Transverse colon (tissue), 4 donors: Measurements from ENCODE around the gene SLC1A3. TPM values are rescaled to one million over a fixed set of nuclear protein-coding genes. Genes with fewer than 3 reads are reported as not detected.

ENCODE experiments used
- DNase-seq: peaks from one replicate; pipeline ENCODE4 v3.0.0-alpha.2; 2019
- H3K27ac ChIP-seq, 4 donors: fragments of 200-600 bp; sonication (generic); 2 replicates each; pipeline ENCODE4 v1.5.1; 2016 to 2018; ENCODE audit warnings: inconsistent platforms in 4 of 4
- H3K27me3 ChIP-seq: fragments of 200-600 bp; sonication (generic); 2 replicates; pipeline ENCODE4 v1.5.1; 2017; ENCODE audit warnings: inconsistent platforms
- H3K36me3 ChIP-seq, 4 donors: fragments of 200-600 bp; sonication (generic); 2 replicates each; pipeline ENCODE4 v1.5.1; 2017 to 2019; ENCODE audit warnings: inconsistent platforms in 4 of 4
- H3K4me1 ChIP-seq, 4 donors: fragments of 200-600 bp; sonication (generic); 2 replicates each; pipeline ENCODE4 v1.5.1; 2017 to 2020; ENCODE audit warnings: inconsistent platforms in 4 of 4
- H3K4me3 ChIP-seq, 4 donors: fragments of 200-600 bp; sonication (generic); 1 replicate in 1 of 4; 2 replicates in 3 of 4; pipeline versions ENCODE4 v1.5.1 to v1.6.1; 2017 to 2019; ENCODE audit warnings: inconsistent platforms in 4 of 4
- H3K9me3 ChIP-seq, 2 donors: fragments of 200-600 bp; sonication (generic); 2 replicates each; pipeline ENCODE4 v1.5.1; 2017 to 2019; ENCODE audit warnings: inconsistent platforms in 2 of 2
- EP300 ChIP-seq: sonication (generic); formaldehyde crosslinking; IDR thresholded peaks from one replicate; pipeline ENCODE4 v1.6.1; 2017; ENCODE audit warnings: antibody characterized with exemption, low read depth
- POLR2A ChIP-seq: fragments of 450-650 bp; IDR thresholded peaks from one replicate; pipeline ENCODE4 v1.6.1; 2016; ENCODE audit warnings: antibody characterized with exemption, mild to moderate bottlenecking, moderate library complexity
- POLR2AphosphoS5 ChIP-seq, 3 donors: sonication (generic); formaldehyde crosslinking; IDR thresholded peaks; one replicate each; pipeline ENCODE4 v1.6.1; 2016; ENCODE audit warnings: antibody characterized with exemption in 3 of 3
- WGBS, 2 donors: methylation state at CpG; one replicate each; pipeline ENCODE4 v1.1.5; 2018; ENCODE audit warnings: low coverage in 1 of 2; 5-methylcytosine and 5-hydroxymethylcytosine counted together
- in situ Hi-C, 4 donors: fragments of 200-750 bp; cut with MboI; loops; one replicate each; pipeline versions ENCODE4 v1.15.0 to v1.15.1; 2017; ENCODE audit warnings: low sequenced_read_pairs in 3 of 4, low pct_ligation_motif_present in 1 of 4, low pct_unique_long_range_greater_than_20kb in 1 of 4
- intact Hi-C: fragments of 100-400 bp; cut with DNase I; formaldehyde crosslinking; loops from one replicate; pipeline ENCODE4 v1.15.1; 2023; ENCODE audit warnings: low total_unique reads
- total RNA-seq, 4 donors: library from RNA; depleted of rRNA; stranded (reverse); fragments of >200 nt; gene quantifications; one replicate each; pipeline ENCODE4 v1.1.0, GENCODE V29; 2016
- TF ChIP-seq, protein P1 (sequence below), 5 experiments: fragments of 200-600 bp in 3 of 5; fragments of 450-650 bp in 2 of 5; sonication (generic) in 3 of 5; IDR thresholded peaks; 1 replicate in 2 of 5; 2 replicates in 3 of 5; pipeline ENCODE4 v1.5.1; 2016 to 2017; ENCODE audit warnings: antibody characterized with exemption in 5 of 5, inconsistent platforms in 3 of 5, mild to moderate bottlenecking in 2 of 5, moderate library complexity in 1 of 5

Gene SLC1A3
- total RNA-seq, 4 donors from 2014 or later, result 0.20 to 16.0 (median 4.1) TPM

GRCh38 chr5:36638056-36638455 is 31.6 kb downstream of the SLC1A3 start:
- Histone ChIP-seq H3K27ac (no peak overlapping the region), H3K27me3 (no peaks in the 10 kb centered on the region), H3K9me3 (no peaks in the 10 kb centered on the region), H3K4me3 (no peak overlapping the region), H3K36me3 (no peaks in the 10 kb centered on the region), H3K4me1 (no peaks in the 10 kb centered on the region)
- WGBS, 2 donors, result 26 to 37% methylated on average over 4 of the region's 4 CpGs
- no peak for DNase-seq
- in situ Hi-C loops, result no loop called here
- TF ChIP-seq POLR2A (no peak), POLR2AphosphoS5 (IDR thresholded peaks at IDR 0.05) (no peak), EP300 (no peak)
- TF ChIP-seq, protein P1, sequence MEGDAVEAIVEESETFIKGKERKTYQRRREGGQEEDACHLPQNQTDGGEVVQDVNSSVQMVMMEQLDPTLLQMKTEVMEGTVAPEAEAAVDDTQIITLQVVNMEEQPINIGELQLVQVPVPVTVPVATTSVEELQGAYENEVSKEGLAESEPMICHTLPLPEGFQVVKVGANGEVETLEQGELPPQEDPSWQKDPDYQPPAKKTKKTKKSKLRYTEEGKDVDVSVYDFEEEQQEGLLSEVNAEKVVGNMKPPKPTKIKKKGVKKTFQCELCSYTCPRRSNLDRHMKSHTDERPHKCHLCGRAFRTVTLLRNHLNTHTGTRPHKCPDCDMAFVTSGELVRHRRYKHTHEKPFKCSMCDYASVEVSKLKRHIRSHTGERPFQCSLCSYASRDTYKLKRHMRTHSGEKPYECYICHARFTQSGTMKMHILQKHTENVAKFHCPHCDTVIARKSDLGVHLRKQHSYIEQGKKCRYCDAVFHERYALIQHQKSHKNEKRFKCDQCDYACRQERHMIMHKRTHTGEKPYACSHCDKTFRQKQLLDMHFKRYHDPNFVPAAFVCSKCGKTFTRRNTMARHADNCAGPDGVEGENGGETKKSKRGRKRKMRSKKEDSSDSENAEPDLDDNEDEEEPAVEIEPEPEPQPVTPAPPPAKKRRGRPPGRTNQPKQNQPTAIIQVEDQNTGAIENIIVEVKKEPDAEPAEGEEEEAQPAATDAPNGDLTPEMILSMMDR (IDR thresholded peaks at IDR 0.05), result no peak
- intact Hi-C loops, result no loop called here

GRCh38 chr5:36640949-36641348 is 34.5 kb downstream of the SLC1A3 start:
- Histone ChIP-seq H3K27ac (no peak overlapping the region), H3K27me3 (no peaks in the 10 kb centered on the region), H3K4me3 (no peak overlapping the region), H3K36me3 (no peaks in the 10 kb centered on the region), H3K9me3 (no peaks in the 10 kb centered on the region), H3K4me1 (no peaks in the 10 kb centered on the region)
- WGBS, 2 donors, result 14 to 61% methylated on average over 1 of the region's 1 CpG
- TF ChIP-seq POLR2AphosphoS5 (IDR thresholded peaks at IDR 0.05) (no peak), EP300 (no peak)
- TF ChIP-seq, protein P1 (IDR thresholded peaks at IDR 0.05), result no peak
- intact Hi-C loops, result no loop called here
- no peak for DNase-seq
- in situ Hi-C loops, result no loop called here

DNA sequence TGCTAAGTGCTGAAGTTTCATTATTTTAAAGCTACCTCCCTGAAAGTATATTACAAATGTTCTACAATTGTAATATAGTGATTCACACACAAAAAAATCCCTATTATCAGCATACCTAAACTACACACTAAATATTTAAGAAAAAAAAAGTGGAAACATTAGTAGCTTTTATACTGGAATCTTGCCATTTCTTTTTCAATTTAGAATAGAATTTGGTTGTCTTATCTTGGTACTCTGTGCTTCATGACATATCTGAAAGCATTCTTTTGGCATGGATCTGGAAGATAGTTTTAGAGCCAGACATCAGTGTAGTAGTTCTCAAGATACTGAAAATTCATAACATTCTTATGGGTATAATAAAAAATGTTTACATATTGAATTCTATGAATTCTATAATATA is 35.0 kb downstream of the SLC1A3 start:
- Histone ChIP-seq H3K4me3 (no peak overlapping the region), H3K4me1 (no peaks in the 10 kb centered on the region), H3K27ac (no peak overlapping the region), H3K9me3 (no peaks in the 10 kb centered on the region), H3K27me3 (no peaks in the 10 kb centered on the region), H3K36me3 (no peaks in the 10 kb centered on the region)
- in situ Hi-C loops, result no loop called here
- no peak for DNase-seq
- TF ChIP-seq POLR2AphosphoS5 (IDR thresholded peaks at IDR 0.05) (no peak), POLR2A (no peak), EP300 (no peak)
- TF ChIP-seq, protein P1 (IDR thresholded peaks at IDR 0.05), result no peak
- intact Hi-C loops, result no loop called here

DNA sequence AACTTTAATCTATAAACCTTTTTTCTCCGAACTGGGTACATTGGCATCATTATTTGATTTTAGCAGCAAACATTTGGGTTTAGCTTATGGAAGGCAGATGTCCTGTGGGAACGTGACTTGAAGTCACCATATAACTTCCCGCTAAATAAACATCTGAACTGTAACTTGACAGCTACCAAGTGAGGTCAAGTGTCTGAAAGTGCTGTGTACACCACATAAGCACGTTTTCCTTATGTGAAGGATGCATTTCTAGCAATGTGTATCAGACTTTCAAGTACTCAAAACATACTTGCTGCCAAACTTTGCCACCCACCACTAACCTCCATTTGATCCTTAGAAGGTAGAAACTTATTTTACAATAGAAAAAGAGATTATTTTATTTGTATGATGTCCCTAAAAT is 35.7 kb downstream of the SLC1A3 start:
- in situ Hi-C loops, result no loop called here
- Histone ChIP-seq H3K4me1 (no peaks in the 10 kb centered on the region), H3K36me3 (no peaks in the 10 kb centered on the region), H3K27me3 (no peaks in the 10 kb centered on the region), H3K9me3 (no peaks in the 10 kb centered on the region), H3K4me3 (no peak overlapping the region), H3K27ac (no peak overlapping the region)
- DNase-seq, result no peak
- WGBS, 2 donors, result 45 to 52% methylated on average over 4 of the region's 4 CpGs
- no peak for TF ChIP-seq POLR2A
- no peak for TF ChIP-seq POLR2AphosphoS5 (IDR thresholded peaks at IDR 0.05)
- TF ChIP-seq, protein P1 (IDR thresholded peaks at IDR 0.05), result no peak
- TF ChIP-seq EP300, result no peak
- intact Hi-C loops, result no loop called here
